HFF-Myc (cell line): Measurements from ENCODE around the gene RBM23.
A peak's percentile ranks its signal among the peaks of the same experiment; 100 is the strongest.

Experiments
- DNase-seq: peaks from one replicate; pipeline ENCODE4 v3.0.0-alpha.2; 2011; ENCODE audit warnings: low read depth; ENCODE audit errors: extremely low read depth
- H3K4me3 ChIP-seq: replicated peaks from 2 replicates; pipeline ENCODE4 v1.5.1; 2011; ENCODE audit warnings: low read depth, mild to moderate bottlenecking, control low read depth, low read length
- TF ChIP-seq, protein P1 (sequence below): IDR thresholded peaks from 2 replicates; pipeline ENCODE4 v1.5.1; 2012; ENCODE audit warnings: mild to moderate bottlenecking, low read depth, low read length, control low read depth; ENCODE audit errors: missing control alignments

Gene RBM23

DNA sequence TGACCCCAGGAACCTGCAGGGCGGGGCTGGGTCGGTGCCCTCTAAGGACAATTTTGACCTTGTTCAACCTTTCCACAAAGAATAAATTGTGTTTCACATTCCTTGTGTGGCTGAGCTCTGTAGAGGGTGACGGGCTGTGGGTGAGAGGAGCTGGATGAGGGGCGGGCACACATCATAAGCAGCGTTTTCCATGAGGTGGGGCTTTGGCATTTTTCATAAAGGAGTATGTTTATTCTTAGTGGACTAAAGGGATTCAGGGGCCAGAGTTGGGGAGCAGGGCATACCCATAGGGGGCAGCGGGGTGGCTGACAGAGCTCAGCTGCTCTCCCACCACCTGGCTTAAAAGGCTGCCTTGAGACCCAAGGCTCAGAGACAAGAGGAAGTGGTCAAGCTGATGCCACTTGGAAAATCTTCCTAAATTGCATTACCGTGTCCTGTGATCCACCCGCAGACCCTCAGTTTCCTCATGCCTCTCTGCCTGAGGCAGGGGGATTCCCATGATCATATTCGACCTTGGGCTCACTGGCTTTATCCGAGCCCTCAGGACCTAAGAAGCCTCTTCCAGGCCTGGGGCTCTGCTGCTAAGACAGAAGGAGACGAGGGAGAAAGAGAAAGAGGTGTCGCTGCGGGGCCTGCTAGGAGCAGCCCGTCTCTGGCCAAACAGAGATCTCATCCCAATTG lies 71.1 kb downstream of the RBM23 start:
- DNase-seq: no peak
- TF ChIP-seq, protein P1, sequence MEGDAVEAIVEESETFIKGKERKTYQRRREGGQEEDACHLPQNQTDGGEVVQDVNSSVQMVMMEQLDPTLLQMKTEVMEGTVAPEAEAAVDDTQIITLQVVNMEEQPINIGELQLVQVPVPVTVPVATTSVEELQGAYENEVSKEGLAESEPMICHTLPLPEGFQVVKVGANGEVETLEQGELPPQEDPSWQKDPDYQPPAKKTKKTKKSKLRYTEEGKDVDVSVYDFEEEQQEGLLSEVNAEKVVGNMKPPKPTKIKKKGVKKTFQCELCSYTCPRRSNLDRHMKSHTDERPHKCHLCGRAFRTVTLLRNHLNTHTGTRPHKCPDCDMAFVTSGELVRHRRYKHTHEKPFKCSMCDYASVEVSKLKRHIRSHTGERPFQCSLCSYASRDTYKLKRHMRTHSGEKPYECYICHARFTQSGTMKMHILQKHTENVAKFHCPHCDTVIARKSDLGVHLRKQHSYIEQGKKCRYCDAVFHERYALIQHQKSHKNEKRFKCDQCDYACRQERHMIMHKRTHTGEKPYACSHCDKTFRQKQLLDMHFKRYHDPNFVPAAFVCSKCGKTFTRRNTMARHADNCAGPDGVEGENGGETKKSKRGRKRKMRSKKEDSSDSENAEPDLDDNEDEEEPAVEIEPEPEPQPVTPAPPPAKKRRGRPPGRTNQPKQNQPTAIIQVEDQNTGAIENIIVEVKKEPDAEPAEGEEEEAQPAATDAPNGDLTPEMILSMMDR: no peak

DNA sequence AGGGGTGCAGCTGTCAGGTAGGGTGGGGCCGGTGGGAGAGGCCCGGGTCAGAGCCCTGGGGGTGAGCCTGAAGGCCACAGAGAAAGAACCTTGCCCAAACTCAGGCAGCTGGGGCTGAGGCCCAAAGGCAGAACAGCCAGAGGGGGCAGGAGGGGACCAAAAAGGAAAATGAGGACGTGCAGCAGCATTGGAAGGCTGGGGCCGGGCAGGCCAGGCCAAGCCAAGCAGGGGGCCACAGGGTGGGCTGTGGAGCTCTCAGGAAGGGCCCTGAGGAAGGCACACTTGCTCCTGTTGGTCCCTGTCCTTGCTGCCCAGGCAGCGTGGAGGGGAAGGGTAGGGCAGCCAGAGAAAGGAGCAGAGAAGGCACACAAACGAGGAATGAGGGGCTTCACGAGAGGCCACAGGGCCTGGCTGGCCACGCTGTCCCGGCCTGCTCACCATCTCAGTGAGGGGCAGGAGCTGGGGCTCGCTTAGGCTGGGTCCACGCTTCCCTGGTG lies 72.1 kb downstream of the RBM23 start:
- TF ChIP-seq, protein P1: no peak
- H3K4me3 ChIP-seq: no peak overlapping the region
- no peak for DNase-seq

More for the DNA sequence above, 71.1 kb downstream of the RBM23 start:
- peak overlapping the region; percentile 3; the same call in 1 of the 2 replicates for H3K4me3 ChIP-seq

- DNase-seq: no peak
- TF ChIP-seq, protein P1: no peak
- H3K4me3 ChIP-seq: no peak overlapping the region
Measured at GRCh38 chr14:22845821-22846625, 72.9 kb downstream of the RBM23 start.

DNA sequence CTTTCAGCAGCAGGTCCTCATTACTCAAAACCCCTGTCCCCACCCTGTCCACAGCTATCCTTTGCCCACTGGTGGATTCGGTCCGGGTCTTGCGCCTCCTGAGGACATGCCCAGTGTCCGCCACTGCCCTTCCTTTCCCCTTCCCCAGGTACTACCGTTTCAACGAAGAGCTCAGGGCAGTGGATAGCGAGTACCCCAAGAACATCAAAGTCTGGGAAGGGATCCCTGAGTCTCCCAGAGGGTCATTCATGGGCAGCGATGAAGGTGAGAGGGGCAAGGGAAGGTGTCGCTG lies 73.9 kb downstream of the RBM23 start:
- TF ChIP-seq, protein P1: no peak
- no peak for DNase-seq
- H3K4me3 ChIP-seq: no peak overlapping the region

DNA sequence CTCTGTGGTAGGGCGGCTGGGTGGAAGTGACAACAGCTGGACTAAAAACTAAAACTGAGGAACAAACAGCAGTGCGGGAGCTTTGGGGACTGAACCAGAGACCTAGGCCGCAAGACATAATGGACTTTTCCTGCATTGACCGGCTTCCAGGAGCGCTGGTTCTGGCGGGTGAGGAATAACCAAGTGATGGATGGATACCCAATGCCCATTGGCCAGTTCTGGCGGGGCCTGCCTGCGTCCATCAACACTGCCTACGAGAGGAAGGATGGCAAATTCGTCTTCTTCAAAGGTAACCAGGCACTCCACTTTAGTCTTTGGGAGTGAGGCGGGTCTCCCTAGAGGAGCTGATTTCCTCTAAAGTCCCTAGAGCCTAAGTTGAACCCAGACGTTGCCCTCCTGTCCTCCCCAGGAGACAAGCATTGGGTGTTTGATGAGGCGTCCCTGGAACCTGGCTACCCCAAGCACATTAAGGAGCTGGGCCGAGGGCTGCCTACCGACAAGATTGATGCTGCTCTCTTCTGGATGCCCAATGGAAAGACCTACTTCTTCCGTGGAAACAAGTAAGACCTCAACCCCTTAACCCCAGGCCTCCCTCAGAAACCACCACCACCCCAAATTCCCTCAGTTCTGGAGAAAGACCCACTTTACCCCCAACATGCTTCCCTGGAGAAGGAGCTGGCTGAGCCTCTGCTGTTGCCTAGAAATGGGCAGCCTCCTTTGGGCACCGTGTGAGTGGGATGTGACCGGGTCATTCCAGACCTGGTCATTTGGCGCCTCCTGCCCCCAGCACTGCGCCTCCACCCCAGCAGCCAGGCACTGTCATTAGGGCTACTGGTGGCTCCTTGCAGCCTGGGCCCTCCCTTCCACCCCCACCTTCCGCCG lies 74.5 kb downstream of the RBM23 start:
- TF ChIP-seq, protein P1: no peak
- no peak overlapping the region for H3K4me3 ChIP-seq
- DNase-seq: no peak
